K562 (cell line): ENCODE results near the gene HRH1.

Experiments
- EP300 ChIP-seq: IDR thresholded peaks from 2 replicates; pipeline ENCODE4 v1.6.1; 2012; ENCODE audit warnings: low read length, improper control_type of control experiment
- GABPA ChIP-seq: fragments of 200-800 bp; sonication (Bioruptor generic); conservative IDR thresholded peaks from 2 replicates; pipeline ENCODE4 v1.6.1; 2016; ENCODE audit warnings: low read depth, missing genetic modification characterization, missing compliant biosample characterization
- GTF2F1 ChIP-seq: IDR thresholded peaks from 2 replicates; pipeline ENCODE4 v1.6.1; 2011; ENCODE audit warnings: low read depth, low read length, improper control_type of control experiment
- POLR2AphosphoS5 ChIP-seq: IDR thresholded peaks from 2 replicates; pipeline ENCODE4 v1.6.1; 2011; ENCODE audit warnings: mild to moderate bottlenecking, low read depth, low read length, moderate library complexity; ENCODE audit not compliant: control insufficient read depth, insufficient read depth
- SNIP1 ChIP-seq: fragments of 450-650 bp; IDR thresholded peaks from 2 replicates; pipeline ENCODE4 v1.7.1; 2017; ENCODE audit warnings: low read depth, mild to moderate bottlenecking
- TF ChIP-seq, protein P1 (sequence below): sonication (generic); formaldehyde crosslinking; IDR thresholded peaks from 2 replicates; pipeline ENCODE4 v1.8.0; 2022; ENCODE audit warnings: mild to moderate bottlenecking, missing genetic modification reagents, borderline replicate concordance

DNA sequence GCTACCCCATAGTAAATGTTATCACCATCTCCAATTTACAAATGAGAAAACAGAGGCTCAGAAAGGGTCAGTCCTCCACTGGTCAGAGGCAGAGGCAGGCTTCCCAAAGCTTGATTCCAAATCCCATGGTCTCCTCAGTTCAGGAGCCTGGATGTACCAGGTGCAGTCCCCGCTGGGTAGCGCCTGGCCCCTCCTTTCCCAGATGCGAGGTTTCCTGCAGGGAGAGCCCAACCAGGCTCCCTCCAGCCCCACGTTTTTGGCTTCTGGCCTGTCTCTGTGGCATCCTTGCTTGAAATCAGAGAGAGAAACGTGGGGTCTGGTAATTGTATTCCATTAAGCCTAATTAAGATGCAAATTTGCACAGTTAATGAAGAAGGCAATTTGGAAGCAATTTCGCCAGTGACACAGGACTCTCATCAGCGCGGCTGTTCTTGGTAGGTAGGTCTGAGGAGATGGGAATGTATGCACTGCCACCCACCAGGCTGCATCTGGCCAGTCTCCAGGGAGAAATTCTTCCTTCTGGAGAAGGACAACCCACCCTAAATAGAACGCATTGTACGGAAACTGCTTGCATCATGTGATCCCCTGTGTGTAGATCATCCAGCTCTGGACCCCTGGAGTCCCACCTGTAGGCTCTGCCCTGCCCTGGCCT, 50.5 kb downstream of the HRH1 start:
- TF ChIP-seq EP300 (no peak), GTF2F1 (no peak), GABPA (tag) (no peak), POLR2AphosphoS5 (no peak), SNIP1 (no peak)
- TF ChIP-seq, protein P1, sequence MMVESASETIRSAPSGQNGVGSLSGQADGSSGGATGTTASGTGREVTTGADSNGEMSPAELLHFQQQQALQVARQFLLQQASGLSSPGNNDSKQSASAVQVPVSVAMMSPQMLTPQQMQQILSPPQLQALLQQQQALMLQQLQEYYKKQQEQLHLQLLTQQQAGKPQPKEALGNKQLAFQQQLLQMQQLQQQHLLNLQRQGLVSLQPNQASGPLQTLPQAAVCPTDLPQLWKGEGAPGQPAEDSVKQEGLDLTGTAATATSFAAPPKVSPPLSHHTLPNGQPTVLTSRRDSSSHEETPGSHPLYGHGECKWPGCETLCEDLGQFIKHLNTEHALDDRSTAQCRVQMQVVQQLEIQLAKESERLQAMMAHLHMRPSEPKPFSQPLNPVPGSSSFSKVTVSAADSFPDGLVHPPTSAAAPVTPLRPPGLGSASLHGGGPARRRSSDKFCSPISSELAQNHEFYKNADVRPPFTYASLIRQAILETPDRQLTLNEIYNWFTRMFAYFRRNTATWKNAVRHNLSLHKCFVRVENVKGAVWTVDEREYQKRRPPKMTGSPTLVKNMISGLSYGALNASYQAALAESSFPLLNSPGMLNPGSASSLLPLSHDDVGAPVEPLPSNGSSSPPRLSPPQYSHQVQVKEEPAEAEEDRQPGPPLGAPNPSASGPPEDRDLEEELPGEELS: no peak
